H1 (cell line): ENCODE data around the gene KIF5C. TPM values are rescaled to one million over a fixed set of nuclear protein-coding genes. Genes with fewer than 3 reads are reported as not detected.

Experiments used
- GABPA ChIP-seq: IDR thresholded peaks from 2 replicates; pipeline ENCODE4 v1.6.1; 2011; ENCODE audit warnings: mild to moderate bottlenecking, low read length, moderate library complexity, borderline replicate concordance; ENCODE audit not compliant: insufficient read depth
- POLR2A ChIP-seq, 2 experiments: IDR thresholded peaks; 1 replicate in 1 of 2; 2 replicates in 1 of 2; pipeline ENCODE4 v1.6.1; 2011; ENCODE audit warnings: low read depth in 2 of 2, low read length in 2 of 2, mild to moderate bottlenecking in 2 of 2; ENCODE audit errors: control extremely low read depth in 1 of 2
- SP1 ChIP-seq: IDR thresholded peaks from 2 replicates; pipeline ENCODE4 v1.6.1; 2011; ENCODE audit warnings: low read depth, low read length
- YY1 ChIP-seq: IDR thresholded peaks from 2 replicates; pipeline ENCODE4 v1.6.1; 2011; ENCODE audit warnings: low read depth, mild to moderate bottlenecking, low read length
- polyA plus RNA-seq, 7 experiments: library from polyadenylated mRNA; depleted of rRNA in 3 of 7; stranded (reverse) in 5 of 7; unstranded in 2 of 7; fragments of >200 nt in 5 of 7; fragments of 200-250 nt in 2 of 7; gene quantifications; 1 replicate in 5 of 7; 2 replicates in 1 of 7; 4 replicates in 1 of 7; pipeline versions ENCODE4 v1.2.1 to v1.2.3, GENCODE V29; 2011 to 2013; ENCODE audit warnings: missing spikeins in 2 of 7, mixed read lengths in 2 of 7
- total RNA-seq: library from RNA; stranded (reverse); fragmentation: NEBNext Ultra II Directional; extraction: Animal tissue kit (Norgen Biotek cat#: 25700); gene quantifications from 2 replicates; pipeline ENCODE4 v1.2.1, GENCODE V29; 2021

KIF5C gene
- total and polyA plus RNA-seq, 2 of the 8 experiments (the other 6 are each of a cell fraction or from before 2014, with no cell fraction given) = 16.3 to 66.4 TPM

GRCh38 chr2:149061133-149061745, 186.2 kb downstream of the KIF5C start (continued):
- TF ChIP-seq GABPA (no peak), YY1 (no peak), SP1 (no peak), POLR2A (IDR thresholded peaks at IDR 0.05; ENCODE audit: control extremely low read depth in 1 of 2, low read depth in 2 of 2, low read length in 2 of 2) (no peak)
